Suprapubic skin (tissue), 4 donors: ENCODE data around the gene MARS1.

ENCODE experiments used
- CTCF ChIP-seq, 2 donors: fragments of 200-600 bp in 1 of 2; fragments of 450-650 bp in 1 of 2; sonication (generic) in 1 of 2; IDR thresholded peaks; one replicate each; pipeline ENCODE4 v1.5.1; 2016 to 2019; ENCODE audit warnings: antibody characterized with exemption in 2 of 2, mild to moderate bottlenecking in 1 of 2, moderate library complexity in 1 of 2
- EP300 ChIP-seq: sonication (generic); formaldehyde crosslinking; IDR thresholded peaks from one replicate; pipeline ENCODE4 v1.6.1; 2017; ENCODE audit warnings: antibody characterized with exemption
- POLR2A ChIP-seq, 2 donors: fragments of 450-650 bp; IDR thresholded peaks; one replicate each; pipeline ENCODE4 v1.6.1; 2017; ENCODE audit warnings: antibody characterized with exemption in 2 of 2, mild to moderate bottlenecking in 2 of 2, moderate library complexity in 2 of 2
- POLR2AphosphoS5 ChIP-seq, 3 donors: sonication (generic); formaldehyde crosslinking; IDR thresholded peaks; one replicate each; pipeline ENCODE4 v1.6.1; 2017; ENCODE audit warnings: antibody characterized with exemption in 3 of 3

GRCh38 chr12:57554897-57555296 lies 67.0 kb downstream of the MARS1 start:
- TF ChIP-seq CTCF (IDR thresholded peaks at IDR 0.05) (no peak), POLR2A (IDR thresholded peaks at IDR 0.05) (no peak), POLR2AphosphoS5 (IDR thresholded peaks at IDR 0.05) (no peak), EP300 (no peak)
